Measurements from ENCODE around the gene STK17A. TPM values are rescaled to one million over a fixed set of nuclear protein-coding genes. Genes with fewer than 3 reads are reported as not detected.

Gene STK17A
- total RNA-seq, 2 experiments from 2014 or later: 25.8 to 28.7 TPM

- no peak overlapping the region for H3K4me2 ChIP-seq (ENCODE audit: low read length)
- peaks cover 24% of the 10 kb centered on the region; the same call in 1 of the 2 replicates for H3K79me2 ChIP-seq (ENCODE audit: insufficient read depth, low read depth, low read length)
- no peak overlapping the region for H3K27ac ChIP-seq (ENCODE audit: low read depth, low read length, poor library complexity, severe bottlenecking)
- peaks cover 16% of the 10 kb centered on the region for H3K4me1 ChIP-seq (ENCODE audit: insufficient read depth, low read length, poor library complexity, severe bottlenecking)
- TF ChIP-seq EZH2phosphoT487 (IDR thresholded peaks at IDR 0.05; ENCODE audit: borderline replicate concordance, low read depth, low read length): no peak
- no peak for TF ChIP-seq CTCF (conservative IDR thresholded peaks at IDR 0.05; ENCODE audit: low read length)
- H3K36me3 ChIP-seq (ENCODE audit: insufficient read depth, low read length): peaks cover 96% of the 10 kb centered on the region
- no peaks in the 10 kb centered on the region for H3K9me3 ChIP-seq (ENCODE audit: low read length)
- H3K9me2 ChIP-seq (ENCODE audit: insufficient read depth, low read length): no peaks in the 10 kb centered on the region
- POLR2A ChIA-PET: interaction anchor here (1.3 to 1.6 kb wide), 2 partner anchors 9 to 14 kb away, joined by 3 to 7 read pairs; no protein-coding TSS in a partner anchor
- intact Hi-C loops (cut with micrococcal nuclease; ENCODE audit: unreplicated experiment): no loop called here
- CTCF ChIA-PET (ENCODE audit: unreplicated experiment): no interaction called here
- no peak overlapping the region for H2AFZ ChIP-seq (ENCODE audit: low read length)
- 0 out of 2 replicates have a peak, but pooled peaks cover 7% of the 10 kb centered on the region for H4K20me1 ChIP-seq (ENCODE audit: insufficient read depth, low read length)
- DNase-seq (ENCODE audit: low spot score): no peak
- BruUV-seq (replicated peaks): no TSS peak
- no peak overlapping the region for H3K4me3 ChIP-seq (ENCODE audit: low read depth, low read length, poor library complexity, severe bottlenecking)
These were observed 46.9 kb downstream of the STK17A start for GRCh38 chr7:43629857-43630256.

DNA sequence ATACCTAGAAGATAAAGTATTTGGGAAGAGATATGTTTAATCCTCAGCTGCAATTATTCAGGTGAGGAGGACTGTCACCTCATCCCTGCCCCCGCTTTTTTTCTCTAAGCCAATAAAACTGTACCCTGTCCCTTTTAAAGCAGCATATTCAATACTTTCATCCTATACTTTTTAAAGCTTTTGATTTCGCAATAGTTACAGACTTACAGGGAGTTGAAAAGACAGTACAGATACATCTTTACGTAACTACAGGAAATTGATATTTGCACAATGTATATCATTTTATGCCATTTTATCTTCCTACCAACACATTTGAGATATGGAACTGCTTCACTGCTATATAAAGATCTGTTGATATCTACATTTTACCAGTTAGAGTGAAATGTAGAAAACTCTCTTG lies 47.6 kb downstream of the STK17A start:
- ChIA-PET POLR2A (interaction anchor here (1.3 to 1.6 kb wide), 2 partner anchors 8 to 14 kb away, joined by 3 to 7 read pairs; no protein-coding TSS in a partner anchor), CTCF (ENCODE audit: unreplicated experiment) (no interaction called here)
- Histone ChIP-seq H2AFZ (ENCODE audit: low read length) (no peak overlapping the region), H3K9me3 (ENCODE audit: low read length) (no peaks in the 10 kb centered on the region), H3K27ac (ENCODE audit: low read depth, low read length, poor library complexity, severe bottlenecking) (no peak overlapping the region), H3K79me2 (ENCODE audit: insufficient read depth, low read depth, low read length) (peaks cover 17% of the 10 kb centered on the region; the same call in 1 of the 2 replicates), H4K20me1 (ENCODE audit: insufficient read depth, low read length) (0 out of 2 replicates have a peak, but pooled peaks cover 7% of the 10 kb centered on the region), H3K36me3 (ENCODE audit: insufficient read depth, low read length) (peaks cover 95% of the 10 kb centered on the region), H3K4me3 (ENCODE audit: low read depth, low read length, poor library complexity, severe bottlenecking) (no peak overlapping the region), H3K4me1 (ENCODE audit: insufficient read depth, low read length, poor library complexity, severe bottlenecking) (peaks cover 10% of the 10 kb centered on the region), H3K9me2 (ENCODE audit: insufficient read depth, low read length) (no peaks in the 10 kb centered on the region), H3K4me2 (ENCODE audit: low read length) (no peak overlapping the region)
- TF ChIP-seq EZH2phosphoT487 (IDR thresholded peaks at IDR 0.05; ENCODE audit: borderline replicate concordance, low read depth, low read length): no peak
- no peak for TF ChIP-seq CTCF (conservative IDR thresholded peaks at IDR 0.05; ENCODE audit: low read length)
- DNase-seq (ENCODE audit: low spot score): no peak
- intact Hi-C loops (cut with micrococcal nuclease; ENCODE audit: unreplicated experiment): no loop called here
- BruUV-seq (replicated peaks): no TSS peak

GRCh38 chr7:43631559-43631958 lies 48.7 kb downstream of the STK17A start:
- intact Hi-C loops (cut with micrococcal nuclease; ENCODE audit: unreplicated experiment): no loop called here
- peaks cover 95% of the 10 kb centered on the region for H3K36me3 ChIP-seq (ENCODE audit: insufficient read depth, low read length)

More at GRCh38 chr7:43631559-43631958, 48.7 kb downstream of the STK17A start:
- peaks cover 7% of the 10 kb centered on the region; the same call in 1 of the 2 replicates for H3K79me2 ChIP-seq (ENCODE audit: insufficient read depth, low read depth, low read length)
- H3K4me2 ChIP-seq (ENCODE audit: low read length): no peak overlapping the region
- H2AFZ ChIP-seq (ENCODE audit: low read length): no peak overlapping the region
- TF ChIP-seq EZH2phosphoT487 (IDR thresholded peaks at IDR 0.05; ENCODE audit: borderline replicate concordance, low read depth, low read length) (no peak), CTCF (conservative IDR thresholded peaks at IDR 0.05; ENCODE audit: low read length) (no peak)
- H4K20me1 ChIP-seq (ENCODE audit: insufficient read depth, low read length): no peaks in the 10 kb centered on the region
- no peak overlapping the region for H3K27ac ChIP-seq (ENCODE audit: low read depth, low read length, poor library complexity, severe bottlenecking)
- no peak for DNase-seq (ENCODE audit: low spot score)
- H3K4me1 ChIP-seq (ENCODE audit: insufficient read depth, low read length, poor library complexity, severe bottlenecking): no peaks in the 10 kb centered on the region
- no peak overlapping the region for H3K4me3 ChIP-seq (ENCODE audit: low read depth, low read length, poor library complexity, severe bottlenecking)
- no TSS peak for BruUV-seq (replicated peaks)
- ChIA-PET CTCF (ENCODE audit: unreplicated experiment) (no interaction called here), POLR2A (no interaction called here)
- no peaks in the 10 kb centered on the region for H3K9me2 ChIP-seq (ENCODE audit: insufficient read depth, low read length)
- no peaks in the 10 kb centered on the region for H3K9me3 ChIP-seq (ENCODE audit: low read length)
